Neutrophil (primary cell): ENCODE data around the gene RCSD1.
A peak's percentile ranks its signal among the peaks of the same experiment; 100 is the strongest.

Source experiments
- H3K27ac ChIP-seq: fragments of 200-600 bp; sonication (generic); 2 replicates; pipeline ENCODE4 v1.5.1; 2016; ENCODE audit warnings: mild to moderate bottlenecking, moderate library complexity
- H3K27me3 ChIP-seq: fragments of 200-600 bp; sonication (generic); 2 replicates; pipeline ENCODE4 v1.6.0; 2016; ENCODE audit warnings: mild to moderate bottlenecking
- H3K36me3 ChIP-seq: fragments of 200-600 bp; sonication (generic); 2 replicates; pipeline ENCODE4 v1.5.1; 2017
- H3K4me1 ChIP-seq, 2 experiments: fragments of 200-600 bp in 1 of 2; sonication (generic) in 1 of 2; 1 replicate in 1 of 2; 2 replicates in 1 of 2; pipeline versions ENCODE4 v1.5.1 to v1.6.1; 2013 to 2016; ENCODE audit warnings: low read depth in 1 of 2, low read length in 1 of 2, mild to moderate bottlenecking in 1 of 2, moderate library complexity in 1 of 2; ENCODE audit not compliant: control insufficient read depth in 1 of 2, insufficient read depth in 1 of 2
- H3K4me3 ChIP-seq, 2 experiments: fragments of 200-600 bp in 1 of 2; sonication (generic) in 1 of 2; 1 replicate in 1 of 2; 2 replicates in 1 of 2; pipeline ENCODE4 v1.5.1; 2013 to 2016; ENCODE audit warnings: low read depth in 1 of 2, low read length in 1 of 2, mild to moderate bottlenecking in 1 of 2, moderate library complexity in 1 of 2
- H3K9me3 ChIP-seq: fragments of 200-600 bp; sonication (generic); 2 replicates; pipeline ENCODE4 v1.5.1; 2016
- CTCF ChIP-seq: fragments of 200-600 bp; sonication (generic); IDR thresholded peaks from 2 replicates; pipeline ENCODE4 v1.5.1; 2016; ENCODE audit warnings: antibody characterized with exemption

RCSD1 gene

GRCh38 chr1:167714098-167714438, 84.0 kb downstream of the RCSD1 start:
- Histone ChIP-seq H3K27ac (peak overlapping the region; percentile 50), H3K4me3 (peak overlapping the region; percentile 75 to 78), H3K9me3 (no peaks in the 10 kb centered on the region), H3K27me3 (peaks cover 18% of the 10 kb centered on the region), H3K4me1 (peaks cover 36 to 37% of the 10 kb centered on the region in 2 experiments), H3K36me3 (no peaks in the 10 kb centered on the region)
- no peak for TF ChIP-seq CTCF

GRCh38 chr1:167714439-167715156, 84.6 kb downstream of the RCSD1 start:
- no peaks in the 10 kb centered on the region for H3K9me3 ChIP-seq
- no peaks in the 10 kb centered on the region for H3K36me3 ChIP-seq
- H3K4me3 ChIP-seq, result peak overlapping the region; percentile 75 to 78
- H3K4me1 ChIP-seq, result peaks cover 32 to 34% of the 10 kb centered on the region in 2 experiments
- no peak for TF ChIP-seq CTCF
- H3K27ac ChIP-seq, result peak overlapping the region; percentile 50
- peaks cover 23% of the 10 kb centered on the region for H3K27me3 ChIP-seq

- peaks cover 33 to 40% of the 10 kb centered on the region in 2 experiments for H3K4me1 ChIP-seq
- peak overlapping the region; percentile 75 to 78 for H3K4me3 ChIP-seq
- TF ChIP-seq CTCF, result peak; percentile 74
- peaks cover 31% of the 10 kb centered on the region for H3K27me3 ChIP-seq
- H3K36me3 ChIP-seq, result no peaks in the 10 kb centered on the region
- H3K9me3 ChIP-seq, result no peaks in the 10 kb centered on the region
- peak overlapping the region; percentile 50 for H3K27ac ChIP-seq
Observed at GRCh38 chr1:167715157-167715999, 85.3 kb downstream of the RCSD1 start.

- Histone ChIP-seq H3K9me3 (no peaks in the 10 kb centered on the region), H3K4me1 (peaks cover 39 to 46% of the 10 kb centered on the region in 2 experiments), H3K36me3 (no peaks in the 10 kb centered on the region), H3K4me3 (peak overlapping the region; percentile 75 to 78), H3K27ac (no peak overlapping the region), H3K27me3 (peaks cover 35% of the 10 kb centered on the region)
- TF ChIP-seq CTCF, result no peak
Observed at GRCh38 chr1:167716000-167716271, 85.9 kb downstream of the RCSD1 start.

GRCh38 chr1:167717351-167717750, 87.3 kb downstream of the RCSD1 start:
- peaks cover 35% of the 10 kb centered on the region for H3K27me3 ChIP-seq
- H3K36me3 ChIP-seq, result no peaks in the 10 kb centered on the region
- peaks cover 47 to 49% of the 10 kb centered on the region in 2 experiments for H3K4me1 ChIP-seq
- H3K27ac ChIP-seq, result no peak overlapping the region
- TF ChIP-seq CTCF, result no peak
- no peak overlapping the region for H3K4me3 ChIP-seq
- no peaks in the 10 kb centered on the region for H3K9me3 ChIP-seq
